GM12878 (cell line): Measurements from ENCODE around the gene PPM1A. TPM values are rescaled to one million over a fixed set of nuclear protein-coding genes. Genes with fewer than 3 reads are reported as not detected.

Source experiments
- BACH1 ChIP-seq: fragments of 450-650 bp; IDR thresholded peaks from 2 replicates; pipeline ENCODE4 v1.6.1; 2017; ENCODE audit warnings: mild to moderate bottlenecking, borderline replicate concordance
- BMI1 ChIP-seq: fragments of 450-650 bp; IDR thresholded peaks from 2 replicates; pipeline ENCODE4 v1.6.1; 2016; ENCODE audit warnings: mild to moderate bottlenecking, moderate library complexity, borderline replicate concordance
- CBFB ChIP-seq: IDR thresholded peaks from 2 replicates; pipeline ENCODE4 v1.6.1; 2016; ENCODE audit warnings: antibody characterized with exemption, low read depth
- EED ChIP-seq: sonication (generic); IDR thresholded peaks from 2 replicates; pipeline ENCODE4 v1.6.1; 2016; ENCODE audit warnings: antibody characterized with exemption, low read depth
- HDAC6 ChIP-seq: fragments of 200-600 bp; sonication (generic); IDR thresholded peaks from one replicate; pipeline ENCODE4 v1.8.0; 2017; ENCODE audit warnings: antibody characterized with exemption; ENCODE audit not compliant: unreplicated experiment
- IRF4 ChIP-seq: IDR thresholded peaks from 2 replicates; pipeline ENCODE4 v1.6.1; 2011; ENCODE audit warnings: low read depth, low read length
- MEF2B ChIP-seq: fragments of 450-650 bp; IDR thresholded peaks from 2 replicates; pipeline ENCODE4 v1.6.1; 2018; ENCODE audit warnings: mild to moderate bottlenecking, moderate library complexity; ENCODE audit not compliant: partially characterized antibody, poor library complexity, severe bottlenecking
- NBN ChIP-seq: fragments of 450-650 bp; IDR thresholded peaks from 2 replicates; pipeline ENCODE4 v1.6.1; 2016
- POLR2AphosphoS5 ChIP-seq: IDR thresholded peaks from 2 replicates; pipeline ENCODE4 v1.6.1; 2011; ENCODE audit warnings: mild to moderate bottlenecking, low read length, inconsistent platforms
- RCOR1 ChIP-seq: conservative IDR thresholded peaks from 2 replicates; pipeline ENCODE4 v1.6.1; 2012; ENCODE audit warnings: low read depth, low read length, improper control_type of control experiment
- SIN3A ChIP-seq: IDR thresholded peaks from 2 replicates; pipeline ENCODE4 v1.6.1; 2012; ENCODE audit warnings: low read depth, low read length, improper control_type of control experiment
- SRF ChIP-seq, 2 experiments: IDR thresholded peaks; 2 replicates each; pipeline ENCODE4 v1.6.1; 2011; ENCODE audit warnings: low read depth in 2 of 2, low read length in 2 of 2, mild to moderate bottlenecking in 1 of 2, moderate library complexity in 1 of 2
- TBL1XR1 ChIP-seq: IDR thresholded peaks from 2 replicates; pipeline ENCODE4 v1.6.1; 2012; ENCODE audit warnings: low read depth, low read length, improper control_type of control experiment
- polyA plus RNA-seq, 11 experiments: library from polyadenylated mRNA; depleted of rRNA in 4 of 11; unstranded in 6 of 11; stranded (reverse) in 5 of 11; fragments of >200 nt; fragmentation: Nextera tagmentation in 4 of 11; fragmentation: Illumina TruSeq in 1 of 11; extraction: Ambion mirVana in 4 of 11; extraction: Trizol in 1 of 11; gene quantifications; 1 replicate in 1 of 11; 2 replicates in 10 of 11; pipeline versions ENCODE4 v1.2.1 to v1.2.3, GENCODE V29; 2011 to 2016; ENCODE audit warnings: inconsistent platforms in 2 of 11, missing spikeins in 2 of 11, low read depth in 1 of 11
- total RNA-seq, 4 experiments: library from RNA; depleted of rRNA in 3 of 4; stranded (reverse); fragments of >200 nt in 3 of 4; fragmentation: Illumina TruSeq in 1 of 4; extraction: Trizol in 1 of 4; gene quantifications; 2 replicates each; pipeline versions ENCODE4 v1.2.1 to v1.2.3, GENCODE V29; 2013 to 2021
- TF ChIP-seq, protein P1 (sequence below): fragments of 450-650 bp; formaldehyde crosslinking; IDR thresholded peaks from 2 replicates; pipeline ENCODE4 v1.4.0; 2022; ENCODE audit warnings: mild to moderate bottlenecking, moderate library complexity
- TF ChIP-seq, protein P2 (sequence below): IDR thresholded peaks from 2 replicates; pipeline ENCODE4 v1.6.1; 2012; ENCODE audit warnings: low read length, inconsistent platforms
- TF ChIP-seq, protein P3 (sequence below): fragments of 450-650 bp; IDR thresholded peaks from 2 replicates; pipeline ENCODE4 v1.6.1; 2017; ENCODE audit warnings: mild to moderate bottlenecking, moderate library complexity
- TF ChIP-seq, protein P4 (sequence below): fragments of 450-650 bp; IDR thresholded peaks from 2 replicates; pipeline ENCODE4 v1.6.1; 2014; ENCODE audit warnings: mild to moderate bottlenecking

Gene PPM1A
- total and polyA plus RNA-seq, 10 of the 15 experiments (the other 5 are each of a cell fraction or from before 2014, with no cell fraction given), result 16.8 to 124 (median 47.0) TPM

DNA sequence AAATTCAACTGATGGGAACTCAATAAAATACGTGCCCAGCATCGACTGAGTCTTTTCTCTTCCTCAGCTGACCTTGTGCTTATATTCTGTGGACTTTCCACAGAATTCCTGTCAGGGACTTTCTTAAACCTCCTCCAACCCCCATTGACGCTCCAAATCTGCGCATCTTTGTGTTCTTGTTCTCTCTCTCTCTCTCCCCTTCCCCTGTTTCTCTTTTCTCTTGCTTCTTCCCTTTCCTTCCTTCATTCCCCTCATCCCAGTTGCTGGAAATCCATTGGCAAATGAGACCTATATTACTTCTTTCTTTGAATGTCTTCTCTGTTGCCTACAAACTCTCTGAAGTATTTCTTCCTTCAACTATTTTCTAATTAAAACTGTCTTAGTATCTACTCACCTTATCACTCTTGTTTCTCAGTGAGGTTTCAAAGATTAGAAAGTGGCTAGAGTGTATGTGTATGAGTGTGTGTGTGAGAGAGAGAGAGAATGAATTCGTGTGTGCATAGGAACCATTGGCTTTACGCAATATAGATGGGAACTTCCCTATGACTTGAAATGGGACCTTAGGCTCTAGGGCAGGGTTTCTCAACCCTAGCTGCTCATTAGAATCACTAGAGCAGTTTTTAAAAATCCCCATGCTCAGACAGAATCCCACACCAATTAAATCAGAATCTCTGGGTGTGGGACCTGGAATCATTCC is 42.0 kb upstream of the PPM1A start (continued):
- TF ChIP-seq, protein P1, sequence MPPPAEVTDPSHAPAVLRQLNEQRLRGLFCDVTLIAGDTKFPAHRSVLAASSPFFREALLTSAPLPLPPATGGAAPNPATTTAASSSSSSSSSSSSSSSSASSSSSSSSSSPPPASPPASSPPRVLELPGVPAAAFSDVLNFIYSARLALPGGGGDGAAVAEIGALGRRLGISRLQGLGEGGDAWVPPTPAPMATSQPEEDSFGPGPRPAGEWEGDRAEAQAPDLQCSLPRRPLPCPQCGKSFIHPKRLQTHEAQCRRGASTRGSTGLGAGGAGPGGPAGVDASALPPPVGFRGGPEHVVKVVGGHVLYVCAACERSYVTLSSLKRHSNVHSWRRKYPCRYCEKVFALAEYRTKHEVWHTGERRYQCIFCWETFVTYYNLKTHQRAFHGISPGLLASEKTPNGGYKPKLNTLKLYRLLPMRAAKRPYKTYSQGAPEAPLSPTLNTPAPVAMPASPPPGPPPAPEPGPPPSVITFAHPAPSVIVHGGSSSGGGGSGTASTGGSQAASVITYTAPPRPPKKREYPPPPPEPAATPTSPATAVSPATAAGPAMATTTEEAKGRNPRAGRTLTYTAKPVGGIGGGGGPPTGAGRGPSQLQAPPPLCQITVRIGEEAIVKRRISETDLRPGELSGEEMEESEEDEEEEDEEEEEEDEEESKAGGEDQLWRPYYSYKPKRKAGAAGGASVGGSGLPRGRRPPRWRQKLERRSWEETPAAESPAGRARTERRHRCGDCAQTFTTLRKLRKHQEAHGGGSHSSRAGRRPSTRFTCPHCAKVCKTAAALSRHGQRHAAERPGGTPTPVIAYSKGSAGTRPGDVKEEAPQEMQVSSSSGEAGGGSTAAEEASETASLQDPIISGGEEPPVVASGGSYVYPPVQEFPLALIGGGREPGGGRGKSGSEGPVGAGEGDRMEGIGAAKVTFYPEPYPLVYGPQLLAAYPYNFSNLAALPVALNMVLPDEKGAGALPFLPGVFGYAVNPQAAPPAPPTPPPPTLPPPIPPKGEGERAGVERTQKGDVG, result no peak
- peak; percentile 92 for TF ChIP-seq MEF2B
- TF ChIP-seq BACH1, result no peak
- TF ChIP-seq NBN, result peak; percentile 57; the same call in 1 of the 2 replicates
- TF ChIP-seq CBFB, result 0 out of 2 replicates have a peak, but pooled peaks have one; percentile 44
- TF ChIP-seq, protein P2, sequence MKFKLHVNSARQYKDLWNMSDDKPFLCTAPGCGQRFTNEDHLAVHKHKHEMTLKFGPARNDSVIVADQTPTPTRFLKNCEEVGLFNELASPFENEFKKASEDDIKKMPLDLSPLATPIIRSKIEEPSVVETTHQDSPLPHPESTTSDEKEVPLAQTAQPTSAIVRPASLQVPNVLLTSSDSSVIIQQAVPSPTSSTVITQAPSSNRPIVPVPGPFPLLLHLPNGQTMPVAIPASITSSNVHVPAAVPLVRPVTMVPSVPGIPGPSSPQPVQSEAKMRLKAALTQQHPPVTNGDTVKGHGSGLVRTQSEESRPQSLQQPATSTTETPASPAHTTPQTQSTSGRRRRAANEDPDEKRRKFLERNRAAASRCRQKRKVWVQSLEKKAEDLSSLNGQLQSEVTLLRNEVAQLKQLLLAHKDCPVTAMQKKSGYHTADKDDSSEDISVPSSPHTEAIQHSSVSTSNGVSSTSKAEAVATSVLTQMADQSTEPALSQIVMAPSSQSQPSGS, result peak; percentile 93
- no peak for TF ChIP-seq SIN3A
- TF ChIP-seq BMI1, result 0 out of 2 replicates have a peak, but pooled peaks have one; percentile 34
- no peak for TF ChIP-seq RCOR1
- TF ChIP-seq, protein P3, sequence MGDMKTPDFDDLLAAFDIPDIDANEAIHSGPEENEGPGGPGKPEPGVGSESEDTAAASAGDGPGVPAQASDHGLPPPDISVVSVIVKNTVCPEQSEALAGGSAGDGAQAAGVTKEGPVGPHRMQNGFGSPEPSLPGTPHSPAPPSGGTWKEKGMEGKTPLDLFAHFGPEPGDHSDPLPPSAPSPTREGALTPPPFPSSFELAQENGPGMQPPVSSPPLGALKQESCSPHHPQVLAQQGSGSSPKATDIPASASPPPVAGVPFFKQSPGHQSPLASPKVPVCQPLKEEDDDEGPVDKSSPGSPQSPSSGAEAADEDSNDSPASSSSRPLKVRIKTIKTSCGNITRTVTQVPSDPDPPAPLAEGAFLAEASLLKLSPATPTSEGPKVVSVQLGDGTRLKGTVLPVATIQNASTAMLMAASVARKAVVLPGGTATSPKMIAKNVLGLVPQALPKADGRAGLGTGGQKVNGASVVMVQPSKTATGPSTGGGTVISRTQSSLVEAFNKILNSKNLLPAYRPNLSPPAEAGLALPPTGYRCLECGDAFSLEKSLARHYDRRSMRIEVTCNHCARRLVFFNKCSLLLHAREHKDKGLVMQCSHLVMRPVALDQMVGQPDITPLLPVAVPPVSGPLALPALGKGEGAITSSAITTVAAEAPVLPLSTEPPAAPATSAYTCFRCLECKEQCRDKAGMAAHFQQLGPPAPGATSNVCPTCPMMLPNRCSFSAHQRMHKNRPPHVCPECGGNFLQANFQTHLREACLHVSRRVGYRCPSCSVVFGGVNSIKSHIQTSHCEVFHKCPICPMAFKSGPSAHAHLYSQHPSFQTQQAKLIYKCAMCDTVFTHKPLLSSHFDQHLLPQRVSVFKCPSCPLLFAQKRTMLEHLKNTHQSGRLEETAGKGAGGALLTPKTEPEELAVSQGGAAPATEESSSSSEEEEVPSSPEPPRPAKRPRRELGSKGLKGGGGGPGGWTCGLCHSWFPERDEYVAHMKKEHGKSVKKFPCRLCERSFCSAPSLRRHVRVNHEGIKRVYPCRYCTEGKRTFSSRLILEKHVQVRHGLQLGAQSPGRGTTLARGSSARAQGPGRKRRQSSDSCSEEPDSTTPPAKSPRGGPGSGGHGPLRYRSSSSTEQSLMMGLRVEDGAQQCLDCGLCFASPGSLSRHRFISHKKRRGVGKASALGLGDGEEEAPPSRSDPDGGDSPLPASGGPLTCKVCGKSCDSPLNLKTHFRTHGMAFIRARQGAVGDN, result no peak; the same call in 1 of the 2 replicates
- TF ChIP-seq SRF (IDR thresholded peaks at IDR 0.05; ENCODE audit: low read depth in 2 of 2, low read length in 2 of 2), result 0 out of 4 replicates have a peak, but pooled peaks of 1 of the 2 experiments have one; percentile 12
- no peak for TF ChIP-seq HDAC6
- TF ChIP-seq TBL1XR1, result no peak
- TF ChIP-seq IRF4, result peak; percentile 57; the same call in 1 of the 2 replicates
- TF ChIP-seq POLR2AphosphoS5, result peak; percentile 8; the same call in 1 of the 2 replicates
- TF ChIP-seq, protein P4, sequence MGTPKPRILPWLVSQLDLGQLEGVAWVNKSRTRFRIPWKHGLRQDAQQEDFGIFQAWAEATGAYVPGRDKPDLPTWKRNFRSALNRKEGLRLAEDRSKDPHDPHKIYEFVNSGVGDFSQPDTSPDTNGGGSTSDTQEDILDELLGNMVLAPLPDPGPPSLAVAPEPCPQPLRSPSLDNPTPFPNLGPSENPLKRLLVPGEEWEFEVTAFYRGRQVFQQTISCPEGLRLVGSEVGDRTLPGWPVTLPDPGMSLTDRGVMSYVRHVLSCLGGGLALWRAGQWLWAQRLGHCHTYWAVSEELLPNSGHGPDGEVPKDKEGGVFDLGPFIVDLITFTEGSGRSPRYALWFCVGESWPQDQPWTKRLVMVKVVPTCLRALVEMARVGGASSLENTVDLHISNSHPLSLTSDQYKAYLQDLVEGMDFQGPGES, result no peak
- peak; percentile 89 for TF ChIP-seq EED
